Left ventricle myocardium inferior (tissue), 1 donor: ENCODE measurements around the gene ANAPC2. TPM values are rescaled to one million over a fixed set of nuclear protein-coding genes. Genes with fewer than 3 reads are reported as not detected.

Source experiments
- DNase-seq: peaks from one replicate; pipeline ENCODE4 v3.0.0-alpha.2; 2020
- H3K27ac ChIP-seq: fragments of 200-600 bp; replicated peaks from 2 replicates; pipeline ENCODE4 v1.8.0; 2021
- H3K27me3 ChIP-seq: fragments of 200-600 bp; 2 replicates; pipeline ENCODE4 v1.8.0; 2021; ENCODE audit warnings: low read depth
- H3K36me3 ChIP-seq: fragments of 200-600 bp; 2 replicates; pipeline ENCODE4 v1.8.0; 2021
- H3K4me1 ChIP-seq: fragments of 200-600 bp; 2 replicates; pipeline ENCODE4 v1.8.0; 2021
- H3K4me3 ChIP-seq: fragments of 200-600 bp; 2 replicates; pipeline ENCODE4 v1.8.0; 2021; ENCODE audit warnings: mild to moderate bottlenecking, moderate library complexity
- H3K9me3 ChIP-seq: fragments of 200-600 bp; replicated peaks from 2 replicates; pipeline ENCODE4 v1.8.0; 2021
- intact Hi-C: fragments of 100-400 bp; cut with micrococcal nuclease; formaldehyde crosslinking; loops from one replicate; pipeline ENCODE4 v1.11.0; 2022
- total RNA-seq: library from RNA; stranded (reverse); fragmentation: NEBNext Ultra II Directional; extraction: Animal tissue kit (Norgen Biotek cat#: 25700); gene quantifications from one replicate; pipeline ENCODE4 v1.2.1, GENCODE V29; 2021
- TF ChIP-seq, protein P1 (sequence below): fragments of 200-600 bp; IDR thresholded peaks from 2 replicates; pipeline ENCODE4 v1.8.0; 2021; ENCODE audit warnings: antibody characterized with exemption, mild to moderate bottlenecking, borderline replicate concordance
- donor health status: DM: no; HTN: yes; CAD: no; lungs with severe emphysema.

Gene ANAPC2
- total RNA-seq, 1 donor from 2014 or later = 34.7 TPM

DNA sequence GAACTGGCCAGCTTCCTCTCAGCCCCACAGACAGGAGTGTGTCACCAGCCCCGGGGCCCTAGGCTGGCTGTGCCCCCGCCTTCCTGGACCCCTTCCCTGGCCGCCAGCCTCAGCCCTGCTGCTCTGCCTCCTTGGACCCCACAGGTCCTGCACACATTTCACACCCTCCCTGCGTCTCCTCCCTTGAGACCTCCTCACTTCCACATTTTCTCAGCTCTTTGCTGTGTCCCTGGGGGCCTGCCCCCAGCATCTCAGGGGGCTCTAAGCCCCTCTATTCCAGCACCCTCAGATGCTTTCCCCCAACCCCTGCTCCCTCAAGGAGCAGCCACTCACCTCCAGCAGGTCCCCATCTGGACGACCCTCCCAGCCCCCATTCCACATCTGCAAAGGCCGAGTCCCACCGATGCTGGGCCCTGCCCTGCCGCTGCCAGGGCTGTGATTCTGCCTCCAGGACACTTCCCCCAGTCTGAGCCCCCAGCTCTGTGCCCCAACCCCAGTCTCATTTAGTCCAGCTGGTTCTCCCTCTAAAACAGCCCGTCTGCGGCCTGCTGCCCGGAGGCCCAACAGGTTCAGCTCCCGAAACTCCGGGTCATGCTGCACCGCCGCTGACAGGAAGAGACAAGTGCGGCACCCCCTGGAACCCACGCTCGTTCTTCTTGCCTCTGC is 46.5 kb upstream of the ANAPC2 start:
- Histone ChIP-seq H3K4me3 (no peak overlapping the region), H3K27ac (no peak overlapping the region), H3K9me3 (no peaks in the 10 kb centered on the region), H3K4me1 (peaks cover 46% of the 10 kb centered on the region), H3K36me3 (no peaks in the 10 kb centered on the region), H3K27me3 (peaks cover 59% of the 10 kb centered on the region)
- no peak for DNase-seq
- TF ChIP-seq, protein P1, sequence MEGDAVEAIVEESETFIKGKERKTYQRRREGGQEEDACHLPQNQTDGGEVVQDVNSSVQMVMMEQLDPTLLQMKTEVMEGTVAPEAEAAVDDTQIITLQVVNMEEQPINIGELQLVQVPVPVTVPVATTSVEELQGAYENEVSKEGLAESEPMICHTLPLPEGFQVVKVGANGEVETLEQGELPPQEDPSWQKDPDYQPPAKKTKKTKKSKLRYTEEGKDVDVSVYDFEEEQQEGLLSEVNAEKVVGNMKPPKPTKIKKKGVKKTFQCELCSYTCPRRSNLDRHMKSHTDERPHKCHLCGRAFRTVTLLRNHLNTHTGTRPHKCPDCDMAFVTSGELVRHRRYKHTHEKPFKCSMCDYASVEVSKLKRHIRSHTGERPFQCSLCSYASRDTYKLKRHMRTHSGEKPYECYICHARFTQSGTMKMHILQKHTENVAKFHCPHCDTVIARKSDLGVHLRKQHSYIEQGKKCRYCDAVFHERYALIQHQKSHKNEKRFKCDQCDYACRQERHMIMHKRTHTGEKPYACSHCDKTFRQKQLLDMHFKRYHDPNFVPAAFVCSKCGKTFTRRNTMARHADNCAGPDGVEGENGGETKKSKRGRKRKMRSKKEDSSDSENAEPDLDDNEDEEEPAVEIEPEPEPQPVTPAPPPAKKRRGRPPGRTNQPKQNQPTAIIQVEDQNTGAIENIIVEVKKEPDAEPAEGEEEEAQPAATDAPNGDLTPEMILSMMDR = no peak
- intact Hi-C loops = loop anchor here (5.0 kb wide), 1 partner anchor 118 kb away; no protein-coding TSS in a partner anchor

DNA sequence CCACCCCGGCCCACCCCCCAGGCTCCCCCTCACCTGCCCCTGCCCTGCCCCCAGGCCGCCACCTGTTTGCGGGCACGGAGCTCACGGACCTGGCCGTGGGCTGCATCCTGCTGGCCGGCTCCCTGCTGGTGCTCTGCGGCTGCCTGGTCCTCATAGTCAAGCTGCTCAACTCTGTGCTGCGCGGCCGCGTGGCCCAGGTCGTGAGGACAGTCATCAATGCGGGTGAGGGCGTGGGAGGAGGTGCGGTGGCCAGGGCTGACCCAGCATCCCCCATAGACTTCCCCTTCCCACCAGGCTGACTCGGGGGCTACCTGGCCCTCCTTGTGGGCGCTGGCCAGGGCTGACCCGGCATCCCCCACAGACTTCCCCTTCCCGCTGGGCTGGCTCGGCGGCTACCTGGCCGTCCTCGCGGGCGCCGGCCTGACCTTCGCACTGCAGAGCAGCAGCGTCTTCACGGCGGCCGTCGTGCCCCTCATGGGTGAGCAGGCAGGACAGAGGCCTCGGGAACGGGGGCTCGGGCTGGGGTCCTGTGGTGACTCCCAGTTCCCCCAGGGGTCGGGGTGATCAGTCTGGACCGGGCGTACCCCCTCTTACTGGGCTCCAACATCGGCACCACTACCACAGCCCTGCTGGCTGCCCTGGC is 45.8 kb upstream of the ANAPC2 start:
- intact Hi-C loops = no loop called here
- peaks cover 39% of the 10 kb centered on the region for H3K4me1 ChIP-seq
- no peaks in the 10 kb centered on the region for H3K9me3 ChIP-seq
- no peak for DNase-seq
- H3K27me3 ChIP-seq = peaks cover 66% of the 10 kb centered on the region
- TF ChIP-seq, protein P1 = no peak
- H3K27ac ChIP-seq = no peak overlapping the region
- no peaks in the 10 kb centered on the region for H3K36me3 ChIP-seq
- H3K4me3 ChIP-seq = no peak overlapping the region

DNA sequence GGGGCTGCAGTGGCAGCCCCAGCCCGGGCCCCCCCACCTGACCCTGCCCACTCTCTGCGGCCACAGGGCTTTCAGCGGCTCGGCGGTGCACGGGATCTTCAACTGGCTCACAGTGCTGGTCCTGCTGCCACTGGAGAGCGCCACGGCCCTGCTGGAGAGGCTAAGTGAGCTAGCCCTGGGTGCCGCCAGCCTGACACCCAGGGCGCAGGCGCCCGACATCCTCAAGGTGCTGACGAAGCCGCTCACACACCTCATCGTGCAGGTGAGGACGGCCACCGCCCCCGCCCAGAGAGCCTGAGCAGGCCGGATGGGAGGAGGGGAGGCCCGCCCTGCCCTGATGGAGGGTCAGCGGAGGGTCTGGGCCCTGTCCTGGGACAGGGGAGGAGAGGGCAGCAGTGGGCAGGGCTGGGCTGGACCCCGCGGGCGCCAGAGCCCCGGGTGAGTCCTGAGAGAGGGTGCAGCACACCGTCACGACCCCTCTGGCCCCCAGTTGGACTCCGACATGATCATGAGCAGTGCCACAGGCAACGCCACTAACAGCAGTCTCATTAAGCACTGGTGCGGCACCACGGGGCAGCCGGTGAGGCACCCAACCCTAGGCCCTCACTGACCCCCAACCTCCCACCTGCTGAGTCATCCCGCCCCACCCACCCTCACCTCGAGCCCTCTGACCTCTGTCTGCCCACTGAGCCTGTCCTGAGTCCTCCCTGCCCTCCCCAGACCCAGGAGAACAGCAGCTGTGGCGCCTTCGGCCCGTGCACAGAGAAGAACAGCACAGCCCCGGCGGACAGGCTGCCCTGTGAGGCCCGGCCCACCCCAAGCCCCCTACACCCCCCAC is 45.0 kb upstream of the ANAPC2 start:
- TF ChIP-seq, protein P1 = no peak
- no peaks in the 10 kb centered on the region for H3K9me3 ChIP-seq
- no peak overlapping the region for H3K4me3 ChIP-seq
- H3K27ac ChIP-seq = no peak overlapping the region
- peaks cover 31% of the 10 kb centered on the region for H3K4me1 ChIP-seq
- no peak for DNase-seq
- H3K36me3 ChIP-seq = no peaks in the 10 kb centered on the region
- peaks cover 75% of the 10 kb centered on the region for H3K27me3 ChIP-seq
- intact Hi-C loops = no loop called here

DNA sequence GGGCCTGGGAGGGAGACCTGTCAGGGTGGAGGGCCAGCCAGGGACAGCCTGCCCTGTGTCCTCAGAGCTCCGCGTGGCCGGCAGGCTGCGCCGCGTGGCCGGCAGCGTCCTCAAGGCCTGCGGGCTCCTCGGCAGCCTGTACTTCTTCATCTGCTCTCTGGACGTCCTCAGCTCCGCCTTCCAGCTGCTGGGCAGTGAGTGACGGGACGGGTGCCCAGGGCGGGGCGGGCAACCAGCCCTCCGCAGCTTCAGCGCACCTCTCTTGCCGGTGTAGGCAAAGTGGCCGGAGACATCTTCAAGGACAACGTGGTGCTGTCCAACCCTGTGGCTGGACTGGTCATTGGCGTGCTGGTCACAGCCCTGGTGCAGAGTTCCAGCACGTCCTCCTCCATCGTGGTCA is 44.1 kb upstream of the ANAPC2 start:
- no peak overlapping the region for H3K27ac ChIP-seq
- TF ChIP-seq, protein P1 = no peak
- peaks cover 23% of the 10 kb centered on the region for H3K4me1 ChIP-seq
- H3K9me3 ChIP-seq = no peaks in the 10 kb centered on the region
- peaks cover 79% of the 10 kb centered on the region for H3K27me3 ChIP-seq
- H3K36me3 ChIP-seq = no peaks in the 10 kb centered on the region
- H3K4me3 ChIP-seq = no peak overlapping the region
- intact Hi-C loops = no loop called here
- no peak for DNase-seq

DNA sequence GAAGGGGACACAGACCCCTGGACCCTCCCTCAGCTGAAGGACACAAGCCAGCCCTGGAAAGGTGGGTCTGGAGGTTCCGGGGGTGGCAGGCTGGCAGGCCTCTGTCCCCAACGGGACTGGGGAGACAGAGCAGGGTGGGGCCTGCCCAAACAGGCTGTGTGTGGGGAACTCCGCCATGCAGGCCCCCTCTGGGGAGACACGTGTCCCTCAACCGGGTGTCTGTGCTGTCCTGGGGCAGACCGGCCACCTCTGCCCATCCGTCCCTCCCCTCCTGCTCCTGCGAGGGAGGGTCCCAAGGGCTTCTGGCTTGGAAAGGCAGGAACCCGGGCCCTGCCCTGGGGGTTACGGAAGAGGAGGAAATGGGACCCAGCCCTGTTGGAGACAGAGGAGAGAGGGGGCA is 43.7 kb upstream of the ANAPC2 start:
- H3K4me3 ChIP-seq = no peak overlapping the region
- intact Hi-C loops = no loop called here
- no peak for DNase-seq
- peaks cover 79% of the 10 kb centered on the region for H3K27me3 ChIP-seq
- TF ChIP-seq, protein P1 = no peak
- H3K9me3 ChIP-seq = no peaks in the 10 kb centered on the region
- peaks cover 23% of the 10 kb centered on the region for H3K4me1 ChIP-seq
- H3K36me3 ChIP-seq = no peaks in the 10 kb centered on the region
- H3K27ac ChIP-seq = no peak overlapping the region
